Panc1 (cell line): ENCODE measurements around the gene PRMT9. TPM values are rescaled to one million over a fixed set of nuclear protein-coding genes. Genes with fewer than 3 reads are reported as not detected.

ENCODE experiments used
- ATAC-seq: fragments of 200-7000 bp; cut with Tn5 transposase; 2 replicates; pipeline ENCODE4 v1.9.1; 2020; ENCODE audit warnings: mild to moderate bottlenecking, moderate library complexity
- BruUV-seq: library from RNA; stranded (reverse); fragments of 400-500 nt; replicated peaks from 2 replicates; lab custom pipeline; 2021; lab: Mats Ljungman, UMichigan
- CTCF ChIA-PET: fragments of 300-600 bp; sonication (Branson Sonifier 250); formaldehyde crosslinking; loops from one replicate; lab custom pipeline; 2022; ENCODE audit warnings: antibody characterized with exemption; lab: Charles Lee
- POLR2A ChIA-PET: fragments of 300-600 bp; sonication (Branson Sonifier 250); formaldehyde crosslinking; loops from one replicate; lab custom pipeline; 2022; ENCODE audit warnings: antibody characterized with exemption; lab: Charles Lee
- DNase-seq: peaks from one replicate; pipeline ENCODE4 v3.0.0-alpha.2; 2010; ENCODE audit warnings: low read depth, low spot score
- H3K27ac ChIP-seq: 2 replicates; pipeline ENCODE4 v1.5.1; 2011; ENCODE audit warnings: mild to moderate bottlenecking, low read length, inconsistent platforms
- H3K27me3 ChIP-seq: fragments of 200-500 bp; sonication (Bioruptor generic); 2 replicates; pipeline ENCODE4 v1.6.0; 2014; ENCODE audit warnings: low read length, inconsistent platforms; ENCODE audit not compliant: control insufficient read depth, insufficient read depth
- H3K36me3 ChIP-seq: fragments of 200-500 bp; sonication (Bioruptor generic); 2 replicates; pipeline ENCODE4 v1.5.1; 2014; ENCODE audit warnings: inconsistent platforms, mild to moderate bottlenecking, low read length, moderate library complexity; ENCODE audit not compliant: control insufficient read depth, insufficient read depth
- H3K4me1 ChIP-seq: 2 replicates; pipeline ENCODE4 v1.5.1; 2011; ENCODE audit warnings: inconsistent platforms, mild to moderate bottlenecking, low read length, moderate library complexity; ENCODE audit not compliant: control insufficient read depth, insufficient read depth
- H3K4me3 ChIP-seq, 2 experiments: 2 replicates each; pipeline ENCODE4 v1.5.1; 2011 to 2012; ENCODE audit warnings: low read depth in 2 of 2, low read length in 2 of 2, mild to moderate bottlenecking in 2 of 2, inconsistent platforms in 1 of 2, moderate library complexity in 1 of 2
- H3K9me3 ChIP-seq: fragments of 200-500 bp; sonication (Bioruptor generic); 2 replicates; pipeline ENCODE4 v1.5.1; 2014; ENCODE audit warnings: low read depth, mild to moderate bottlenecking, inconsistent platforms, low read length, moderate library complexity; ENCODE audit not compliant: control insufficient read depth, insufficient read depth
- POLR2AphosphoS5 ChIP-seq: IDR thresholded peaks from 2 replicates; pipeline ENCODE4 v1.6.1; 2012; ENCODE audit warnings: mild to moderate bottlenecking, low read depth, low read length, moderate library complexity
- SIN3A ChIP-seq: IDR thresholded peaks from 2 replicates; pipeline ENCODE4 v1.6.1; 2012; ENCODE audit warnings: low read depth, mild to moderate bottlenecking, low read length, moderate library complexity, borderline replicate concordance; ENCODE audit not compliant: insufficient read depth
- TCF7L2 ChIP-seq: IDR thresholded peaks from 2 replicates; pipeline ENCODE4 v1.6.1; 2011; ENCODE audit warnings: mild to moderate bottlenecking, low read depth, low read length, inconsistent platforms
- in situ Hi-C: cut with HindIII; loops from 2 replicates; pipeline ENCODE4 v1.10.0; 2016; ENCODE audit warnings: low sequenced_read_pairs, low pct_unique_long_range_greater_than_20kb
- intact Hi-C: fragments of 100-400 bp; cut with micrococcal nuclease; formaldehyde crosslinking; loops from one replicate; pipeline ENCODE4 v1.10.0; 2022; ENCODE audit not compliant: unreplicated experiment
- total RNA-seq: library from RNA; stranded (reverse); gene quantifications from one replicate; pipeline ENCODE4 v1.2.1, GENCODE V29; 2021; ENCODE audit not compliant: unreplicated experiment
- TF ChIP-seq, protein P1 (sequence below), 2 experiments: IDR thresholded peaks; 2 replicates each; pipeline ENCODE4 v1.6.1; 2011 to 2012; ENCODE audit warnings: low read depth in 2 of 2, control low read depth in 1 of 2, low read length in 1 of 2, mild to moderate bottlenecking in 1 of 2, moderate library complexity in 1 of 2; ENCODE audit not compliant: insufficient read depth in 1 of 2
- TF ChIP-seq, protein P2 (sequence below): fragments of 450-650 bp; IDR thresholded peaks from 2 replicates; pipeline ENCODE4 v1.5.1; 2017; ENCODE audit warnings: mild to moderate bottlenecking

Gene PRMT9
- total RNA-seq, 1 experiment from 2014 or later: 4.4 TPM

DNA sequence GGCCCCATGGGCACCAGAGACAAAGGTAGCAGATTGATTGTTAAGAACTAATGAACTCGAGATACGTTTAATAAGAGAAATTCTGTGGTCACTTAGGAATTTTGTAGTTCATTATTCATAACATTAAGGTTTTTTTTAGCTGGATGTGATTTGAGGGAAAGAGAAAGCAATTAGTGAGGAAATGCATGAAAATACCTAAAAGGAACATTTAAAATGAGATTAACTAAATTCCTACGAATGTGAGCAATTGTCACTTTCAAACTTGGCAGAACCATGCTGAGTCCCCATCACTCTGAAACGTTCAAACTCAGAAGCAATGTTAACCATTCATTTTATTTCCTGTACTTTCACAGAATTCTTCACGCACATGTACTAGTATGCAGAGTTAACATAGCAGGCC lies 5.9 kb downstream of the PRMT9 start:
- ATAC-seq: no peak
- intact Hi-C loops: no loop called here
- TF ChIP-seq TCF7L2 (no peak), POLR2AphosphoS5 (no peak), SIN3A (no peak)
- TF ChIP-seq, protein P1, sequence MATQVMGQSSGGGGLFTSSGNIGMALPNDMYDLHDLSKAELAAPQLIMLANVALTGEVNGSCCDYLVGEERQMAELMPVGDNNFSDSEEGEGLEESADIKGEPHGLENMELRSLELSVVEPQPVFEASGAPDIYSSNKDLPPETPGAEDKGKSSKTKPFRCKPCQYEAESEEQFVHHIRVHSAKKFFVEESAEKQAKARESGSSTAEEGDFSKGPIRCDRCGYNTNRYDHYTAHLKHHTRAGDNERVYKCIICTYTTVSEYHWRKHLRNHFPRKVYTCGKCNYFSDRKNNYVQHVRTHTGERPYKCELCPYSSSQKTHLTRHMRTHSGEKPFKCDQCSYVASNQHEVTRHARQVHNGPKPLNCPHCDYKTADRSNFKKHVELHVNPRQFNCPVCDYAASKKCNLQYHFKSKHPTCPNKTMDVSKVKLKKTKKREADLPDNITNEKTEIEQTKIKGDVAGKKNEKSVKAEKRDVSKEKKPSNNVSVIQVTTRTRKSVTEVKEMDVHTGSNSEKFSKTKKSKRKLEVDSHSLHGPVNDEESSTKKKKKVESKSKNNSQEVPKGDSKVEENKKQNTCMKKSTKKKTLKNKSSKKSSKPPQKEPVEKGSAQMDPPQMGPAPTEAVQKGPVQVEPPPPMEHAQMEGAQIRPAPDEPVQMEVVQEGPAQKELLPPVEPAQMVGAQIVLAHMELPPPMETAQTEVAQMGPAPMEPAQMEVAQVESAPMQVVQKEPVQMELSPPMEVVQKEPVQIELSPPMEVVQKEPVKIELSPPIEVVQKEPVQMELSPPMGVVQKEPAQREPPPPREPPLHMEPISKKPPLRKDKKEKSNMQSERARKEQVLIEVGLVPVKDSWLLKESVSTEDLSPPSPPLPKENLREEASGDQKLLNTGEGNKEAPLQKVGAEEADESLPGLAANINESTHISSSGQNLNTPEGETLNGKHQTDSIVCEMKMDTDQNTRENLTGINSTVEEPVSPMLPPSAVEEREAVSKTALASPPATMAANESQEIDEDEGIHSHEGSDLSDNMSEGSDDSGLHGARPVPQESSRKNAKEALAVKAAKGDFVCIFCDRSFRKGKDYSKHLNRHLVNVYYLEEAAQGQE (IDR thresholded peaks at IDR 0.05; ENCODE audit: insufficient read depth in 1 of 2, low read depth in 2 of 2, low read length in 1 of 2): no peak
- TF ChIP-seq, protein P2, sequence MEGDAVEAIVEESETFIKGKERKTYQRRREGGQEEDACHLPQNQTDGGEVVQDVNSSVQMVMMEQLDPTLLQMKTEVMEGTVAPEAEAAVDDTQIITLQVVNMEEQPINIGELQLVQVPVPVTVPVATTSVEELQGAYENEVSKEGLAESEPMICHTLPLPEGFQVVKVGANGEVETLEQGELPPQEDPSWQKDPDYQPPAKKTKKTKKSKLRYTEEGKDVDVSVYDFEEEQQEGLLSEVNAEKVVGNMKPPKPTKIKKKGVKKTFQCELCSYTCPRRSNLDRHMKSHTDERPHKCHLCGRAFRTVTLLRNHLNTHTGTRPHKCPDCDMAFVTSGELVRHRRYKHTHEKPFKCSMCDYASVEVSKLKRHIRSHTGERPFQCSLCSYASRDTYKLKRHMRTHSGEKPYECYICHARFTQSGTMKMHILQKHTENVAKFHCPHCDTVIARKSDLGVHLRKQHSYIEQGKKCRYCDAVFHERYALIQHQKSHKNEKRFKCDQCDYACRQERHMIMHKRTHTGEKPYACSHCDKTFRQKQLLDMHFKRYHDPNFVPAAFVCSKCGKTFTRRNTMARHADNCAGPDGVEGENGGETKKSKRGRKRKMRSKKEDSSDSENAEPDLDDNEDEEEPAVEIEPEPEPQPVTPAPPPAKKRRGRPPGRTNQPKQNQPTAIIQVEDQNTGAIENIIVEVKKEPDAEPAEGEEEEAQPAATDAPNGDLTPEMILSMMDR: no peak
- Histone ChIP-seq H3K36me3 (no peaks in the 10 kb centered on the region), H3K27me3 (no peaks in the 10 kb centered on the region), H3K9me3 (no peaks in the 10 kb centered on the region), H3K27ac (no peak overlapping the region), H3K4me1 (no peaks in the 10 kb centered on the region), H3K4me3 (no peak overlapping the region)
- in situ Hi-C loops: no loop called here
- DNase-seq: no peak
- ChIA-PET POLR2A (no interaction called here), CTCF (no interaction called here)
- BruUV-seq: no TSS peak

DNA sequence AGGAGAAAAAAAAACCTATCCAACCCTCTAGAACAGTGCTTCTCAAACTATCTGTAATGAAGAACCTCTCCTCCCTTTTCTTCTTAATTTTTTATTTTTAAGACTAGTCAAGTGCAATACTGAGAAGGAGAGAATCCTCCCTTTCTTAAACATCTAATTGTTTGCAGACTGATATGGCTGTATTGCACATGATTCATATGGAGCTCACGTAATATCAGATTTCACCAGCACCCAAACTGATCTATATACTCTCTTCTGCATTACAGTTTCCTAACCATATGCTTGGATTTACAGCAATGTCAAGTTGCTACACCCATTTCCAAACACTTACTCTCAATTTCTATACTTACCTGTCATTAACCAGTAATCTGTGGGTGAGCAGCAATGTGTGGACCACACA lies 9.5 kb downstream of the PRMT9 start:
- POLR2A ChIA-PET: no interaction called here
- Histone ChIP-seq H3K27me3 (no peaks in the 10 kb centered on the region), H3K9me3 (no peaks in the 10 kb centered on the region), H3K4me3 (no peak overlapping the region), H3K36me3 (no peaks in the 10 kb centered on the region; the same call in 1 of the 2 replicates), H3K4me1 (no peaks in the 10 kb centered on the region), H3K27ac (no peak overlapping the region)
- DNase-seq (no peak), ATAC-seq (no peak)
- in situ Hi-C loops (no loop called here), intact Hi-C loops (no loop called here)
- CTCF ChIA-PET: interaction anchor here (0.6 kb wide), 1 partner anchor 9 kb away, joined by 6 read pairs; the partner anchor contains the start of gene PRMT9
- no TSS peak for BruUV-seq
- no peak for TF ChIP-seq POLR2AphosphoS5
- TF ChIP-seq, protein P1 (IDR thresholded peaks at IDR 0.05; ENCODE audit: insufficient read depth in 1 of 2, low read depth in 2 of 2, low read length in 1 of 2): no peak
- TF ChIP-seq, protein P2: no peak
